ENCODE results near the gene METAP1D.
"Not testable (repeated sequence)": the region's sequence is repeated elsewhere in the genome, so short reads cannot be mapped to it uniquely, and the experiment has no call there.

Gene METAP1D

DNA sequence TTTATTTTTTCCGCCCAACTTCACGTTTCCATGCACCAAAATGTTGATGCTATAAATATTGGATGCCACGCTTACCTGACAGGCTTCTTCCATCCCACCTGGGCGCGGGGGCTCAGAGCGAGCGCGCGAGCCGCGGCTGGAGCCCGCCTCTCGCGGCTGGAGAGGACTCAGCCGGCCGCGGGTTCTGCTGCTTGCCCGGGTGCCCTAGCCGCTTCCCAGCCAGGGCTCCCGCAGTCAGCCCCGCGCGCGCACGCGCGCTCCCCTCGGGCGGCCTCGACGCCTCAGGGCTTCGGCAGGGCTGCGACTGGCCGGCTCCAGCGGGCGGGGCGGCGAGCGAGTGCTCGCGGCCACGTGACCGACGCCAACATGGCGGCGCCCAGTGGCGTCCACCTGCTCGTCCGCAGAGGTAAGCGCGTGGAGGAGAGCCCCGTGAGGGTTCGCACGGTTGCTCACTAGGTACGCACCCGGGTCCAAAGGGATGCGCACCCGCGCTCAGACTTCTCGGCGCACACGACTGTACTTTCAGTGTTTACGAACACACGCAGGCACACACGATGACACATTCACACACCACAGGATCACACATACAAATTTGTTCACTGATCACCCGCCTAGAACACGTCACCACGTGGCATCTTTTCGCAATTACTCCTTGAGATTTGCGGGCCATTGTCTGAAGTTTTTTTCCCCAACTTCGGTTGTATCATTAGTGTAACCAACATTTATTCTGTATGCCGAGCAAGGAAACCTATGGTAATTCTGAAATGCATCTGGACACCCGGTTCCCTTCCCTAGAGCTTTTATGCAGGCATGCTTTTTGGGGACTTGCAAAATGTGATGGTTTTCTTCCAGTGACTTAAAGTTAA lies at the start of gene METAP1D:
TSS of gene METAP1D (plus strand) at position 350 of the 866 bp plus-strand sequence. CDS start at position 367, 17 bp downstream.
- peak; percentile 89 for DNase-seq

DNA sequence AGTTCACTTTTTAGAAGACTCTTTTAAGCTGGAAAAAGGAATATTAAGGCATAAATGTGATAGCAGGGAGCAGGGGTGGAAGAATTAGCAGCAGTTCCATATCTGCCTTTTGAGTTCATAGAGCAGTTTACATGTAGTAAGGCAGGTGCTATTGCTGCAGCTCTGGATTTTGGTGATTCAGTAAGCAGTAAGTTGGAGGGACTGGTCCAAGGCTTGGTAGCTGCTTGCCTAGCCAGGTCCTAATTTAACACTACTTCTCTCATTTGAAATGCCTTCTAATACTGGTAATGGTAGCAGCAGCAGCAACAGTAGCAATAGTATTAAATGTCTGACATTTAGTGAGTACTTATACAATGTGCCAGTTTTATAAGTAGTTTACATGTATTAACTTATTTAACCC lies 47.5 kb upstream of the METAP1D start:
- DNase-seq = no peak

DNA sequence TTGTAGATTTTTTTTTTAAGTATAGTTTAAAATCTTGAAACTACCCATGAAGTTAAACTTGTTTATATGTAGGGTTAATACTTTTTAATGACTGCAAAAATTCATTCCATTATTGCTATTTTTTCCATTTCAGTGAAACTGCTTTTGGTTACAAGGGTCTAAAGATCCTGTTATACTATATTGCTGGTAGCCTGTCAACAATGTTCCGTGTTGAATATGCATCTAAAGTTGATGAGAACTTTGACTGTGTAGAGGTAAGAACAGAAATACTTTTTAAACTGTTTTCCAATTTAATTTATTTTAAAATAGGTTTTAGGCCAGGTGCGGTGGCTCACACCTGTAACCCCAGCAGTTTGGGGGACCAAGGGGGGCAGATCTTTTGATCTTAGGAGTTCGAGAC lies 47.0 kb upstream of the METAP1D start:
- DNase-seq = no peak

DNA sequence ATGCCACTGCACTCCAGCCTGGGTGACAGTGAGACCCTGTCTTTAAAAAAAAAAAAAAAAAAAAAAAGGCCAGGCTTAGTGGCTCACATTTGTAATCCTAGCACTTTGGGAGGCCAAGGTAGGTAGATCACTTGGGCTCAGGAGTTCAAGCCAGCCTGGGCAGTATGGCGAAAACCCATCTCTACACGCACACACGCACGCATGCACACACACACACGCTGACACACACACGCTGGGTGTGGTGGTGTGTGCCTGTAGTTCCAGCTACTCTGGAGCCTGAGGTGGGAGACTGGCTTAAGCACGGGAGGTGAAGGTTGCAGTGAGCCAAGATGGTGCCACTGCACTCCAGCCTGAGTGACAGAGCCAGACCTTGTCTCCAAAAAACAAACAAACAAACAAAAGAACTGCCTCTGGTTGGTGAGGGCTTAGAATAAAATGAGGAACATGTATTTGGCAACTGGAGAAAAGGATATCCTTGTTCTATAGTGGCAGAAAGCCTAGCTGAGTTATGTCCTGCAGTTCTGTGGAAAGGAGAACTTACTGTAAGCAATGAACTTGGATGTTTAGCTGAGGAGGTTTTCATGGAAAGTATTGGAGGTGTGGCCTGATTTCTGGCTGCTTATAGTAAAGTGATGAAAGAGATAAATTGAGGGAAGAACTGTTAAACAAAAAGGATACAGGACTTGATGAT lies 43.5 kb upstream of the METAP1D start:
- DNase-seq = no peak

DNA sequence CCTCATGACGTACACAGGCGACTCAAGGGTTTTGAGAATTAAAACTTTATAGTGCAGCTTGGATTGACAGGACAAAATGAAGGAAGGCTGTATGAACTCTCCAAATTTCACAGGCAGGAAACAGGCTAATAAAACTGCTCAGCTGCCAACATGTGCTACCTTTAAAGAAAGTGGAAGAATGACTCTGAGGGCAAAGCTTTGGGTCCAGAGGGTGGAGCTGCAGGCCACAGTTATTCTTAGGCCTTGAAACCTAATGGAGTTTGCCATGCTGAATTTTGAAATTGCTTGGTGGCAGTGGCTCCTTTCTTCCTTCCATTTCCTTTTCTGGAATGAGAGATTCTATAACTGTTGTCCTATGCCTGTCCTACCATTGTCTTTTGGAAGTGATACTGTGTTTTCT lies 42.7 kb upstream of the METAP1D start:
- DNase-seq = peak; percentile 0

DNA sequence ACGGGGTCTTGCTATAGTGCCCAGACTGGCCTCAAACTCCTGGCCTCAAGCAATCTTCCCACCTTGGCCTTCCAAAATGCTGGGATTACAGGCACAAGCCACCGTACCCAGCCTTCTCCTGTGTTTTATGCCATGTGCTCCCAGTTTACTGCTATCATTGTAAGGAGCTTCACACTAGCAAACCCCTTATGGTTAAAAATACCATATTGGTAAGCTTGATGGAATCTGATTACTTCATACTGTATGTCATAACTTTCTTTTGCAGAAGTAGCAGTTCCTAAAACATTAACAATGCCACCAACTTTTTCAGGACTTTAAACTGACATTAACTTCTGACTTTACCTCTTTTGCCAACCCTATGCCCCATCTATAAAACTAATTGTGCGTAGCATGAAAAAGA lies 41.3 kb upstream of the METAP1D start:
- no peak for DNase-seq

DNA sequence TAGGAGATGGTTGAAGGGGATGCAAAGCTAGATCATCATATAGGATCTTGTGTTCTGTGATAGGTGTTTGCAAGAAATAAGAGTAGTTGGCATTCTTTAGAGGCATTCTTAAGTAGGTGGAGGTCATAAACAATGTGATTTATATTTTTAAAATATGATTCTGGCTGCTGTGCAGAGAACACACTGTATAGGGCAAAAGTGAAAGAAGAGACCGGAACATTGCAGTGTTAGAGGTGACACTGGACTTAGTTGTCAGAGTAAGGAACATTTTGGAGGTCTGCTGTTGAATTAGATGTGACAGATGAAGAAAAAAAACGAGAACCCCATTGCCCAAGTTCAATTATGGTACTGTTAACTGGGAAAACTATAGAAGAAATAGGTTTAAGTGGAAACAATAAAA lies 39.8 kb upstream of the METAP1D start:
- DNase-seq = no peak

DNA sequence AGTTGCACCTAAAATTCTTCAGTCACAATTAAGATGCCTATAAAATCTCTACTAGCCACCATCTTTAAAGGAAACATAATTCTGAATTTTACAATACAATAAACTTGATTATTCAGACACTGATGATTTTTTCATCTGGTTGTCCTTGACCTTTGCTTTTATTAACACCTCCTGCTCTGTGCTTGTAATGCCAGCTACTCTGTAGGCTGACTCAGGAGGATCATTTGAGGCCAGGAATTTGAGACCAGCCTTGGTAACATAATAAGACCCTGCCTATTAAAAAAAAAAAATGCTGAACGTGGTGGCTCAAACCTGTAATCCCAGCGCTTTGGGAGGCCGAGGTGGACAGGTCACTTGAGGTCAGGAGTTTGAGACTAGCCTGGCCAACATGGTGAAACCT lies 39.2 kb upstream of the METAP1D start:
- DNase-seq = no peak

DNA sequence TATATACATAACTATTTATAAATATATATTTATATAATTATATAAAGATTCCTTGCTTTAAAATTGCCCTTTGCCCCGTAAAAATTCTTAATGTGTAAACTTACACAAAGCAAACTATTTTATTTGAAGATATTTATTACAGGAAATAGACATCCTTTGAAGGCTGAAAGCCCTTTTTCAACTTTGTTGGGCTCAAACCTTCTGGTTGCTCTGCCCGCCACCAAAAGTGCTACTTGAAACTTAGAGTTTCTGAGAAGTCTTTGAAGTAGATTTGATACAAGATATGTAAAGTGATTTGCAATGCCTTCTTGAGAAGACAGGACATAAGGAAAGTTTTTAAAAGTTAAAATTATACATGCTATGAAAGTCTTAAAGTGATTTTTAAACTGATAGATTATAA lies 36.6 kb upstream of the METAP1D start:
- no peak for DNase-seq

DNA sequence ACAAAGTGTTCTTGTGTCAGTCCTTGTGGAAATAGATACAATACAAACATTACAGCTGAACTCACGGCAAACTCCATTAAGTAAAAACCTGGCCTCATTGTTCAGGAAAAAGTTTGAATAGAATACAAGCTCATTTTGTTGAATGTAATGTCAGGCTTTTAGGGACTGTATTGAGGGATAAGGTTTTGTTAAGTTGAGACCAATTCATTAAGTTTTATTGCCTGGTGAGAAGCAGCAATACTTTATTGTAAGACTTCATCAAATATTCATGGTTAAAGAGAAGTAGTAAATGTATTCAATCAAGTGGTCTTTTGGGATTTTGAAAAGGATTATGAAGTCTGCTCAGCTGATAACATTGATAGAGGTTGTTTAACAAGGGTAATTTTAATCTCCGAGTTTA lies 35.4 kb upstream of the METAP1D start:
- no peak for DNase-seq

DNA sequence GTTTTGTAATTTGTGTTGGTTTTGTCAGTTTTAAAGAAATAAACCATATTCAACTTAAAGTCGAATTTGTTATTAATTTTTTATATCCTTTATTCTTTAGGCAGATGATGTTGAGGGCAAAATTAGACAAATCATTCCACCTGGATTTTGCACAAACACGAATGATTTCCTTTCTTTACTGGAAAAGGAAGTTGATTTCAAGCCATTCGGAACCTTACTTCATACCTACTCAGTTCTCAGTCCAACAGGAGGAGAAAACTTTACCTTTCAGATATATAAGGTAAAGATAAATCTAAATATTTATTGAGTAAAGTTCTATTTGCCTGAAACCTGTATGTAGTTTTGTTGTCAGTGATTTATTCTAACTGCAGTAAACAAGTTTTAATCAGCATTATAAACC lies 34.5 kb upstream of the METAP1D start:
- DNase-seq = no peak

DNA sequence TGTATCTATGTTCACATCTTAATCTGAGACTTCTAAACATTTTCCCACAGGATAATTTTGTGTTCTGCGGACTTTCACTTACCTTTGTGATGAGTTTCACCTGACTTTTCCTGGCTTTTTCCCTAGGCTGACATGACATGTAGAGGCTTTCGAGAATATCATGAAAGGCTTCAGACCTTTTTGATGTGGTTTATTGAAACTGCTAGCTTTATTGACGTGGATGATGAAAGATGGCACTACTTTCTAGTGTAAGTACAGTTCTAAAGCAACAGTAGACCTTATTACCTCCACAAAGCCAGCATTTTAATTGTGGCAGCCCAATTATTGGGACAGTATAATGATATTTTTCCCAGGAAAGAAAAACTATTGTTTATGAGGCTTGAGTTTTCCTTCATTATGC lies 34.1 kb upstream of the METAP1D start:
- no peak for DNase-seq

DNA sequence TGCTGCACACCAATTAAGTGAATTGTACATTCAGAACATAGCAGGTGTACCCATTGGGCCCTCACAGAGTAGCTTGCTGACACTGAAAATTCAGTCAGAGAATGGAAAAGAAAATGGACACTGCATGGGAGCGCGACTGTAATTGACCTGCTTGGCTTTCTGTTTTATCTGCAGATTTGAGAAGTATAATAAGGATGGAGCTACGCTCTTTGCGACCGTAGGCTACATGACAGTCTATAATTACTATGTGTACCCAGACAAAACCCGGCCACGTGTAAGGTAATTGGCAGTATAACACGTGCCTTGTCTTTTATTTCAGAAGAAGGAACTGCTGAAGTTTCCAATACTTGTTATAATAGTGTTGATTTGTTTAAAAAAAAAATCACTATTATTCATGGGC lies 33.5 kb upstream of the METAP1D start:
- peak; percentile 55 for DNase-seq

DNA sequence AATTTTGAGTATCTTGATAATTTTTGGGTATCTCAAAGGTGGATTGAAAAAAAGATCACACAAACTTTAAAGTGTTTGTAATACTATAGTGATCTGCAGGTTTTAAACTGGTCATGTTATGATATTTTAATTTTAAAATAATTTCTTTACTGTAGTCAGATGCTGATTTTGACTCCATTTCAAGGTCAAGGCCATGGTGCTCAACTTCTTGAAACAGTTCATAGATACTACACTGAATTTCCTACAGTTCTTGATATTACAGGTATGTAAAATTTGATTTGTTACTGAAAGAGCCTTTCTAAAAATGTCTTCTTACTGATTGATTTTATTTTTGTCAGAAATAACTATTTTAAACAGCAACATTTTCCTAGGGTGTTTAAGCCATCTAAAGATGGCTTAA lies 33.1 kb upstream of the METAP1D start:
- DNase-seq = no peak

DNA sequence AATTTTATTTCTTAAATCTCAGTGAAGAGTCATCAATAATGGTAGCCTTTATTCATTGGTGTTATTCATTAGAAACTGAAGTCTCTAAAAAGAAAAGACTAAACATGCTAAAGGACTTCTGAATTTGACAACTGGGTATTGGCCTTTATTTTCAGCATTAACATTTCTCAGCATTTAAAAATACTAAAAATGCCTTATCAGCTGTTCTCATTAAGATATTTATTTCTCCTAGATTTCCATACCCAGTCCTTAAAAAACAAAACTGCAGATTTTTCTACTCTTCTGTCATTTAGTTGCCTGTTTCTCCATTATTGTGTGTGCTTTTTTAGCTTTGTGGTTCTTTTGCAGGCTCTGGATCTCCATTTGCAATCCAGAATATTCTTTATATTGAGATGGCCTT lies 31.2 kb upstream of the METAP1D start:
- no peak for DNase-seq

DNA sequence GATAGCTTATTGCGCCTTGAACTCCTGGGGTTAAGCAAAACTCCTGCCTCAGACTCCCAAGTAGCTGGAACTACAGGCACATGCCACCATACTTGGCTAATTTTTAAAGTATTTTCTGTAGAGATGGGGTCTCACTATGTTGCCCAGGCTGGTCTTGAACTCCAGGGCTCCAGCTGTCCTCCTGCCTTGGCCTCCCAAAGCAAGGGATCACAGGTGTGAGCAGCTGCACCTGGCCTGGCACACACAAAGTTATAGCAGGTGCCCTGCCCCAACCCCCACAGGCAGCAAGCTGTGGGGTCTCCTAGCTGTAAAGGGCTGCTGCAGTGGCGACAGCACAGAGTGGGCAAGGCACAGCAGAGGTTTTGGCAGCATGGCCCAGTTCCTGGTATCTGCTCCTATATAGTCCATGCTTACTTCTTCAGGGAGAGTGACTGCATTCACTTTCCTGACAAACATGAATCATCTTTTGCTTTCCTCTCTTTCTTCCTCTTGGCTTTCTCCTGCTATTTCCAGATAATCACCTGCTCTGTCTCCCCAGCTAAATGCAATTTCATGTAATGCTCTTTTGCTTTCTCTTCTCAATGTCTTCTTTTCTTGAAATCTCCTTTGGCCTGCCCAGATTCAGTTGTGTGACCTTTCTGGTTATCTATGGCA lies 27.3 kb upstream of the METAP1D start:
- DNase-seq = no peak

DNA sequence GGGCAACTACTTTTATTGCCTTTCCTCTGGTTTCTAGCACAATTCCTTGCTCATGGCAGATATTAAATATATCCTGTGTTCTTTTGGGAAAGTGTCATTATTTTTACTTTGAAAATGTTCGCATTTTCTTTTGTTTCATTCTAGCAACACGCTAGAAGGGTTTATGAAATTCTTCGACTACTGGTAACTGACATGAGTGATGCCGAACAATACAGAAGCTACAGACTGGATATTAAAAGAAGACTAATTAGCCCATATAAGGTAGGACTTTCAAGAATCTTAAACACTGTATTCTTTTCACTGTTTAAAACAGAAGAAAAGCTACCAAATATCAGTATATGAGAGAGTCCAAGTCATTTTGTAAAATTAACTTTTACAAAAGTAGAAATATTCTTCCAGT lies 20.6 kb upstream of the METAP1D start:
- no peak for DNase-seq

DNA sequence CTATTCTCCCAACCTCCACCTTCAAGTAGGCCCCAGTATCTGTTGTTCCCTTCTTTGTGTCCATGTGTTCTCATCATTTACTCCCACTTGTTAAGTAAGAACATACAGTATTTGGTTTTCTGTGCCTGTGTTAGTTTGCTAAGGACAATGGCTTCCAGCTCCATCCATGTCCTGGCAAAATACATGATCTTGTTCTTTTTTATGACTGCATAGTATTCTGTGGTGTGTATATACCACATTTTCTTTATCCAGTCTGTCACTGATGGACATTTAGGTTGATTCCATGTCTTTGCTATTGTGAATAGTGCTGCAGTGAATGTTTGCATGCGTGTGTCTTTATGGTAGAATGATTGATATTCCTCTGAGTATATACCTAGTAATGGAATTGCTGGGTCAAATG lies 15.8 kb upstream of the METAP1D start:
- not testable (repeated sequence) for DNase-seq

DNA sequence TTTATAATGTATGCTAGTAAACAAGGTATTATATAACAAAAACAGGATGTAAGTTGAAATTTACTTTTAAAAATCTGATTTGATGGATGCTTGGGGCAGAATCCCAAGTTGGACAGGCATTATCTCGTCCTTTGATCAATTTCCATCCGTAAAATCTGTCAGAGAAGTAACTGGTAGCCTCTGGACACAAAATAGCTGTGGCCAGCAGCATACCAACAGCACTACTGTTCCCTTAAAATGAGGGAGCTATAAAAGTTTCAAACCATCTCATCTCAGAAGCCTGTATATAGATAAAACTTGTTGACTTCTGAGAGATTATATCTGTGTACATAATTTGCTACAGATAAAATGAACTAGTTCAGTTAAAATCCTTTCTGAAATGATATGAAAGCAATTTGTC lies 14.7 kb upstream of the METAP1D start:
- DNase-seq = no peak

DNA sequence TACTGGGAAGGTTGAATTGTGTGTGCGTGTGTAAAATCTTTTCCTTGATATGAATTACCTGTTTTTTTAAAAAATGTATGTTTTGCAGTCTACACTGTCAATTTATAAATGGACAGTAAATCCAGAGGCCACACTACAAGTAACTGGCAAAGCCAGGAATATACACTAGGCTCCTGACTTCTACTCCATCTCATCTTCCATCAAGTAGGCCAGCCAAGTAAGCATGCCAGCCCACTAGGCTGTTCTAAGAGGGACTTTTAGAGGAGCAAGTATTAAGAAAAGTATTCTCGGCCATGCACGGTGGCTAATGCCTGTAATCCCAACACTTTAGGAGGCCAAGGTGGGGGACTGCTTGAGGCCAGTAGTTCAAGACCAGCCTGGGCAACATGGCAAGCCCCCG lies 13.0 kb upstream of the METAP1D start:
- no peak for DNase-seq

DNA sequence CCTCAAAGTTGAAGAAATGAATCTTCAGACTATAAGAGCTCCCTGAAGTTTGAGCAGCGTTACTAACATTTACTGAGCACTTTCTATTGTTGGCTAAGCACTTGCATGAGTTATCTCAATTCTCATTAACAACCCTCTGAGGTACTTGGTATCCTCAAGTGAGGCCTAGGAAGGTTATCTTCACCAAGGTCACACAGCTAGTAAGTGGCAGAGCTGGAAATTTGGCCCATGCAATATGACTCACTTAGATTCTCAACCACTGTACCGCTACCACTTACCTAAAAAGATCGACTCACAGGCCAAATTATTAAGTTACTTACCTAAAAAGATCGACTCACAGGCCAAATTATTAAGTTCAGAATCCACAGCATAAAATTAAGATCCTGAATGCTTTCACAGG lies 8.7 kb upstream of the METAP1D start:
- DNase-seq = no peak

DNA sequence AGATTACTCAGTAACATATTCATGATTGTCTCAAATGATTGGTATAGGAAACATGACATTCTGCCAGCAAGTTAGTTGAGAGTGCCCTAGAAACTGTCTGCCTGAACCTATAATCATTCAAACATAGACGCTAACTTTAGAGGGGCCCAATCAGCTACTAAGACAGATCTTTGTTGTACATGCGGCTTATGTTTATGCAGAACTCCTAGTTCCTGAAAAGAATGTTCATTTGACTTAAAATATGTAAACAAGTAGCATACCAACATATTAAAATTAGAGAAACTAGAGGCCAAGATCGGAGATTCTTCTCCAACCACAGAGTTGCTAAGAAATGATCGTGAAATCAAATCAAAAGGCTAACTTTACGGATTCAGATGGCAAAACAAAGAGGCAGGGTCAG lies 4.2 kb upstream of the METAP1D start:
- no peak for DNase-seq

DNA sequence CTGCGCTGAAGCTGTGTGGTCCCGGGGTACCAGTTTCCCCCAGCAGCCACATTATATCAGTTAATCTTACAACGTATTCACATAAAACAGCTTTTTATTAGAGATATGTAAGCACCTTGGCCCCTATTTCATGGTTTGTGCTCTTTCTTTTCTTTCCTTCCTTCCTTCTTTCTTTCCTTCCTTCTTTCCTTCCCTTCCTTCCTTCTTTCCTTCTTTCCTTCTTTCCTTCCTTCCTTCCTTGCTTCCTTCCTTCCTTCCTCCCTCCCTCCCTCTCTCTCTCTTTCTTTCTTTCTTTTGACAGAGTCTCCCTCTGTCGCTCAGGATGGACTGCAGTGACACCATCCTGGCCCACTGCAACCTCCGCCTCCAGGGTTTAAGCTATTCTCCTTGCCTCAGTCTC lies 3.7 kb upstream of the METAP1D start:
- DNase-seq = no peak

DNA sequence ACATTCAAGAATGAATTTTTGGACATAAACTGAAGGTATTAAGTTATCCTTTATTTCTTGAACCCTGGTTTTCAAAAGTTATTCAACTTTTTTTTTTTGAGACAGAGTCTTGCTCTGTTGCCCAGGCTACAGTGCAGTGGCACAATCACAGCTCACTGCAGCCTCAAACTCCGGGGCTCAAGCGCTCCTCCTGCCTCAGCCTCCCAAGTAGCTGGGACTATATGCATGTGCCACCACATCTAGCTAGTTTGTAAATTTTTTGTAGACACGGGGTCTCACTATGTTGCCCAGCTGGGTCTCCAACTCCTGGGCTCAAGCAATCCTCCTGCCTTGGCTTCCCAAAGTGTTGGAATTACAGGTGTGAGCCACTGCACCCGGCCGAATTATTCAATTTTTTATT lies 2.7 kb upstream of the METAP1D start:
- not testable (repeated sequence) for DNase-seq
